IMR-90 (cell line): Measurements from ENCODE around the gene C10orf120. TPM values are rescaled to one million over a fixed set of nuclear protein-coding genes. Genes with fewer than 3 reads are reported as not detected.

Source experiments
- ATAC-seq: fragments of 200-7000 bp; cut with Tn5 transposase; 2 replicates; pipeline ENCODE4 v1.9.1; 2020; ENCODE audit warnings: low read depth, mild to moderate bottlenecking, moderate library complexity
- BruUV-seq: library from RNA; stranded (reverse); fragments of 400-500 nt; replicated peaks from 2 replicates; lab custom pipeline; 2021; lab: Mats Ljungman, UMichigan
- CTCF ChIA-PET: fragments of 300-600 bp; formaldehyde crosslinking; extraction: SDS; loops from one replicate; lab custom pipeline; 2021; ENCODE audit warnings: antibody characterized with exemption; lab: Yijun Ruan, JAX
- POLR2A ChIA-PET: fragments of 300-600 bp; sonication (Branson Sonifier 250); formaldehyde crosslinking; loops from one replicate; lab custom pipeline; 2022; ENCODE audit warnings: antibody characterized with exemption; ENCODE audit not compliant: unreplicated experiment; lab: Charles Lee
- DNase-seq: peaks from one replicate; pipeline ENCODE4 v3.0.0; 2013
- H2AFZ ChIP-seq: replicated peaks from 2 replicates; pipeline ENCODE3; 2013; ENCODE audit warnings: low read length, mild to moderate bottlenecking; ENCODE audit not compliant: poor library complexity
- H2AK5ac ChIP-seq: 2 replicates; pipeline ENCODE4 v1.6.1; 2013; ENCODE audit warnings: low read depth, low read length, inconsistent platforms
- H2AK9ac ChIP-seq: replicated peaks from 2 replicates; pipeline ENCODE3; 2013; ENCODE audit warnings: mild to moderate bottlenecking, low read depth, low read length, moderate library complexity; ENCODE audit not compliant: poor library complexity
- H2BK120ac ChIP-seq: 2 replicates; pipeline ENCODE4 v1.6.1; 2013; ENCODE audit warnings: low read depth, low read length, inconsistent platforms
- H2BK15ac ChIP-seq: 3 replicates; pipeline ENCODE4 v1.6.1; 2013; ENCODE audit warnings: low read depth, low read length, inconsistent platforms
- H2BK20ac ChIP-seq: 2 replicates; pipeline ENCODE4 v1.6.1; 2013; ENCODE audit warnings: low read depth, mild to moderate bottlenecking, inconsistent platforms, low read length, moderate library complexity
- H2BK5ac ChIP-seq: 2 replicates; pipeline ENCODE4 v1.6.1; 2013; ENCODE audit warnings: mild to moderate bottlenecking, low read depth, low read length, inconsistent platforms; ENCODE audit not compliant: poor library complexity, severe bottlenecking
- H3K14ac ChIP-seq: replicated peaks from 2 replicates; pipeline ENCODE4 v1.6.1; 2013; ENCODE audit warnings: low read depth, low read length, inconsistent platforms
- H3K18ac ChIP-seq: 2 replicates; pipeline ENCODE4 v1.6.1; 2013; ENCODE audit warnings: low read depth, low read length, control low read depth
- H3K23ac ChIP-seq: 2 replicates; pipeline ENCODE4 v1.6.1; 2013; ENCODE audit warnings: low read depth, low read length, inconsistent platforms
- H3K27ac ChIP-seq: 2 replicates; pipeline ENCODE4 v1.5.1; 2013; ENCODE audit warnings: mild to moderate bottlenecking, control low read depth, low read length; ENCODE audit not compliant: insufficient read depth
- H3K27me3 ChIP-seq: 2 replicates; pipeline ENCODE4 v1.6.1; 2013; ENCODE audit warnings: low read length; ENCODE audit not compliant: control insufficient read depth, insufficient read depth
- H3K36me3 ChIP-seq: 2 replicates; pipeline ENCODE4 v1.6.1; 2013; ENCODE audit warnings: low read length, mixed read lengths; ENCODE audit not compliant: control insufficient read depth, insufficient read depth
- H3K4ac ChIP-seq: 2 replicates; pipeline ENCODE4 v1.6.1; 2013; ENCODE audit warnings: low read depth, low read length, inconsistent platforms
- H3K4me1 ChIP-seq: 2 replicates; pipeline ENCODE4 v1.6.1; 2013; ENCODE audit warnings: low read length, mixed read lengths; ENCODE audit not compliant: control insufficient read depth, insufficient read depth
- H3K4me2 ChIP-seq: 2 replicates; pipeline ENCODE4 v1.6.1; 2013; ENCODE audit warnings: low read depth, mild to moderate bottlenecking, control low read depth, low read length, moderate library complexity
- H3K4me3 ChIP-seq: 2 replicates; pipeline ENCODE4 v1.5.1; 2013; ENCODE audit warnings: low read depth, mild to moderate bottlenecking, control low read depth, low read length, moderate library complexity; ENCODE audit not compliant: insufficient read depth
- H3K56ac ChIP-seq: 2 replicates; pipeline ENCODE4 v1.6.1; 2013; ENCODE audit warnings: low read length, inconsistent platforms; ENCODE audit not compliant: insufficient read depth; ENCODE audit errors: extremely low read depth
- H3K79me1 ChIP-seq, 2 experiments: 2 replicates each; pipeline ENCODE4 v1.6.1; 2013; ENCODE audit warnings: low read length in 2 of 2, inconsistent platforms in 1 of 2, low read depth in 1 of 2
- H3K9ac ChIP-seq: 2 replicates; pipeline ENCODE4 v1.6.1; 2013; ENCODE audit warnings: low read depth, low read length, control low read depth
- H3K9me1 ChIP-seq: 2 replicates; pipeline ENCODE4 v1.6.1; 2013; ENCODE audit warnings: low read length, inconsistent platforms; ENCODE audit not compliant: insufficient read depth
- H3K9me3 ChIP-seq: 2 replicates; pipeline ENCODE4 v1.6.1; 2013; ENCODE audit warnings: low read length; ENCODE audit not compliant: control insufficient read depth, insufficient read depth
- H4K20me1 ChIP-seq: 2 replicates; pipeline ENCODE4 v1.6.1; 2013; ENCODE audit warnings: low read length, inconsistent platforms; ENCODE audit not compliant: insufficient read depth
- H4K5ac ChIP-seq: 2 replicates; pipeline ENCODE4 v1.6.1; 2013; ENCODE audit warnings: mild to moderate bottlenecking, low read depth, low read length, control low read depth
- H4K8ac ChIP-seq, 2 experiments: 2 replicates each; pipeline ENCODE4 v1.6.1; 2013; ENCODE audit warnings: low read depth in 2 of 2, low read length in 2 of 2, control low read depth in 1 of 2, inconsistent platforms in 1 of 2
- H4K91ac ChIP-seq: 2 replicates; pipeline ENCODE4 v1.6.1; 2013; ENCODE audit warnings: low read depth, low read length, inconsistent platforms; ENCODE audit not compliant: insufficient read depth
- CEBPB ChIP-seq: IDR thresholded peaks from 2 replicates; pipeline ENCODE4 v1.6.1; 2012; ENCODE audit warnings: low read depth, low read length, improper control_type of control experiment
- NFE2L2 ChIP-seq: fragments of 150-350 bp; IDR thresholded peaks from 2 replicates; pipeline ENCODE4 v1.6.1; 2016; ENCODE audit warnings: low read depth, mild to moderate bottlenecking, low read length
- RAD21 ChIP-seq: IDR thresholded peaks from 2 replicates; pipeline ENCODE4 v1.6.1; 2012; ENCODE audit warnings: low read length, improper control_type of control experiment
- RCOR1 ChIP-seq: IDR thresholded peaks from 2 replicates; pipeline ENCODE4 v1.6.1; 2012; ENCODE audit warnings: mild to moderate bottlenecking, low read length, improper control_type of control experiment; ENCODE audit not compliant: insufficient replicate concordance
- RFX5 ChIP-seq: IDR thresholded peaks from 2 replicates; pipeline ENCODE4 v1.8.0; 2012; ENCODE audit warnings: low read depth, mild to moderate bottlenecking, low read length, moderate library complexity
- WGBS, 2 experiments: methylation state at CpG; one replicate each; pipeline versions ENCODE4 v1.1.5 to v1.1.7; 2013; ENCODE audit warnings: missing lambda C conversion rate in 2 of 2; ENCODE audit not compliant: insufficient read length in 1 of 2; ENCODE audit errors: extremely low coverage in 2 of 2; 5-methylcytosine and 5-hydroxymethylcytosine counted together
- dilution Hi-C: fragments of 300-500 bp; cut with HindIII; formaldehyde crosslinking; loops from one replicate; pipeline ENCODE4 v1.14.3; 2018; ENCODE audit warnings: low sequenced_read_pairs; ENCODE audit not compliant: unreplicated experiment
- in situ Hi-C: fragments of 300-500 bp; cut with MboI; formaldehyde crosslinking; loops from 3 replicates; pipeline ENCODE4 v1.14.3; 2019; ENCODE audit warnings: low sequenced_read_pairs, inconsistent platforms, mixed read lengths
- intact Hi-C: fragments of 100-400 bp; cut with micrococcal nuclease; formaldehyde crosslinking; loops from 2 replicates; pipeline ENCODE4 v1.10.0; 2022
- polyA plus RNA-seq, 3 experiments: library from polyadenylated mRNA; depleted of rRNA; stranded (reverse); fragments of >200 nt; gene quantifications; 2 replicates each; pipeline ENCODE4 v1.2.3, GENCODE V29; 2012; ENCODE audit warnings: low replicate concordance in 1 of 3
- total RNA-seq: library from RNA; depleted of rRNA; stranded (reverse); fragments of >200 nt; gene quantifications from 2 replicates; pipeline ENCODE4 v1.2.3, GENCODE V29; 2012

The C10orf120 gene
- total and polyA plus RNA-seq, 2 of the 4 experiments (the other 2 are of a cell fraction) = not detected

- H2AFZ ChIP-seq = no peak overlapping the region
- no peak overlapping the region for H3K27ac ChIP-seq
- no peaks in the 10 kb centered on the region for H4K20me1 ChIP-seq
- H3K4me3 ChIP-seq = no peak overlapping the region
- no peaks in the 10 kb centered on the region for H3K79me1 ChIP-seq
- no peak for TF ChIP-seq RAD21
- TF ChIP-seq CEBPB = no peak
- no peak for TF ChIP-seq RCOR1
- TF ChIP-seq RFX5 = no peak
- no peak for TF ChIP-seq NFE2L2
- POLR2A ChIA-PET = no interaction called here
- no peak overlapping the region for H2AK9ac ChIP-seq
- H2BK20ac ChIP-seq = no peak overlapping the region
- in situ Hi-C loops = no loop called here
- no peak overlapping the region for H4K8ac ChIP-seq
- H4K91ac ChIP-seq = no peak overlapping the region
- H3K4me2 ChIP-seq = no peak overlapping the region
- no peak overlapping the region for H2BK15ac ChIP-seq
- H4K5ac ChIP-seq = no peak overlapping the region
- no peak overlapping the region for H3K14ac ChIP-seq
- BruUV-seq = no TSS peak
- 80% methylated on average over 1 of the region's 13 CpGs; no CpG with 5 or more reads in 1 of the 2 experiments for WGBS, 2 experiments
- no peak for DNase-seq
- no peaks in the 10 kb centered on the region for H3K27me3 ChIP-seq
- H3K23ac ChIP-seq = no peak overlapping the region
- no peak overlapping the region for H3K9ac ChIP-seq
- H3K4ac ChIP-seq = no peak overlapping the region
- CTCF ChIA-PET = no interaction called here
- dilution Hi-C loops = no loop called here
- H3K56ac ChIP-seq = no peak overlapping the region
- H3K9me3 ChIP-seq = no peaks in the 10 kb centered on the region
- H3K9me1 ChIP-seq = no peaks in the 10 kb centered on the region
- no peak overlapping the region for H3K18ac ChIP-seq
- no peak overlapping the region for H2BK120ac ChIP-seq
- no peak for ATAC-seq
- no peaks in the 10 kb centered on the region for H3K4me1 ChIP-seq
- no peak overlapping the region for H2AK5ac ChIP-seq
- intact Hi-C loops = no loop called here
- no peaks in the 10 kb centered on the region for H3K36me3 ChIP-seq
- no peak overlapping the region for H2BK5ac ChIP-seq
These were observed 34.5 kb upstream of the C10orf120 start for GRCh38 chr10:122733931-122734665.
